KOPT-K1 (cell line): ENCODE results near the gene MAGED2.
"Not testable (repeated sequence)": the region's sequence is repeated elsewhere in the genome, so short reads cannot be mapped to it uniquely, and the experiment has no call there.

Source experiments
- H3K27ac ChIP-seq: fragments of 200-600 bp; sonication (generic); 2 replicates; pipeline ENCODE4 v1.5.1; 2016; ENCODE audit warnings: antibody characterized with exemption, mild to moderate bottlenecking, low read depth, low read length; ENCODE audit not compliant: poor library complexity, severe bottlenecking
- H3K36me3 ChIP-seq: fragments of 200-600 bp; sonication (generic); 2 replicates; pipeline ENCODE4 v1.5.1; 2017; ENCODE audit warnings: antibody characterized with exemption, mild to moderate bottlenecking, low read length, moderate library complexity; ENCODE audit not compliant: insufficient read depth
- H3K9me3 ChIP-seq: fragments of 200-600 bp; sonication (generic); 2 replicates; pipeline ENCODE4 v1.5.1; 2017; ENCODE audit warnings: antibody characterized with exemption, low read length, mild to moderate bottlenecking; ENCODE audit not compliant: insufficient read depth, poor library complexity, severe bottlenecking

Gene MAGED2

GRCh38 chrX:54807524-54808108, at the start of gene MAGED2:
MAGED2 (plus strand) TSS chrX:54807745; CDS start chrX:54809332, 1,587 bp downstream.
- no peaks in the 10 kb centered on the region for H3K9me3 ChIP-seq
- H3K36me3 ChIP-seq, result peaks cover 16% of the 10 kb centered on the region; the same call in 1 of the 2 replicates
- H3K27ac ChIP-seq, result peak within 1 kb of the TSS; percentile 60

- Histone ChIP-seq H3K9me3 (no peaks in the 10 kb centered on the region), H3K27ac (no peak overlapping the region), H3K36me3 (no peaks in the 10 kb centered on the region)
Observed at GRCh38 chrX:54758114-54759055, 49.2 kb upstream of the MAGED2 start.

GRCh38 chrX:54774391-54775094, 33.0 kb upstream of the MAGED2 start:
- H3K27ac ChIP-seq, H3K9me3 ChIP-seq, H3K36me3 ChIP-seq: not testable (repeated sequence)

- Histone ChIP-seq H3K9me3 (no peaks in the 10 kb centered on the region), H3K36me3 (no peaks in the 10 kb centered on the region)
Observed at GRCh38 chrX:54776061-54776460, 31.5 kb upstream of the MAGED2 start.

GRCh38 chrX:54776987-54777672, 30.4 kb upstream of the MAGED2 start:
- no peaks in the 10 kb centered on the region for H3K36me3 ChIP-seq
- H3K27ac ChIP-seq, result no peak overlapping the region
- H3K9me3 ChIP-seq, result no peaks in the 10 kb centered on the region

More at GRCh38 chrX:54776061-54776460, 31.5 kb upstream of the MAGED2 start:
- no peak overlapping the region for H3K27ac ChIP-seq

GRCh38 chrX:54785901-54786300, 21.6 kb upstream of the MAGED2 start:
- H3K36me3 ChIP-seq, result no peaks in the 10 kb centered on the region
- no peak overlapping the region for H3K27ac ChIP-seq
- no peaks in the 10 kb centered on the region for H3K9me3 ChIP-seq

GRCh38 chrX:54786967-54787366, 20.6 kb upstream of the MAGED2 start:
- no peak overlapping the region for H3K27ac ChIP-seq
- H3K36me3 ChIP-seq, result no peaks in the 10 kb centered on the region
- no peaks in the 10 kb centered on the region for H3K9me3 ChIP-seq

- H3K9me3 ChIP-seq, result no peaks in the 10 kb centered on the region
- no peak overlapping the region for H3K27ac ChIP-seq
- no peaks in the 10 kb centered on the region for H3K36me3 ChIP-seq
Observed at GRCh38 chrX:54788446-54788845, 19.1 kb upstream of the MAGED2 start.

GRCh38 chrX:54789405-54789804, 18.1 kb upstream of the MAGED2 start:
- not testable (repeated sequence) for H3K36me3 ChIP-seq, H3K27ac ChIP-seq, H3K9me3 ChIP-seq

- Histone ChIP-seq H3K9me3 (no peaks in the 10 kb centered on the region), H3K36me3 (no peaks in the 10 kb centered on the region), H3K27ac (no peak overlapping the region)
Observed at GRCh38 chrX:54794028-54794427, 13.5 kb upstream of the MAGED2 start.

GRCh38 chrX:54794795-54795194, 12.8 kb upstream of the MAGED2 start:
- Histone ChIP-seq H3K36me3 (no peaks in the 10 kb centered on the region), H3K27ac (no peak overlapping the region), H3K9me3 (no peaks in the 10 kb centered on the region)

- Histone ChIP-seq H3K9me3 (no peaks in the 10 kb centered on the region), H3K27ac (no peak within 1 kb of the TSS), H3K36me3 (no peaks in the 10 kb centered on the region)
Observed at GRCh38 chrX:54798137-54798536, 9.4 kb upstream of the MAGED2 start, which contains the start of gene ITIH6. ITIH6 (minus strand) TSS chrX:54798255; CDS start chrX:54798210, 45 bp downstream.

- H3K9me3 ChIP-seq, result no peaks in the 10 kb centered on the region
- H3K27ac ChIP-seq, result no peak overlapping the region
- no peaks in the 10 kb centered on the region for H3K36me3 ChIP-seq
Observed at GRCh38 chrX:54799046-54799445, 8.5 kb upstream of the MAGED2 start.

- Histone ChIP-seq H3K36me3 (peaks cover 16% of the 10 kb centered on the region; the same call in 1 of the 2 replicates), H3K27ac (peak overlapping the region; percentile 60), H3K9me3 (no peaks in the 10 kb centered on the region)
Observed at GRCh38 chrX:54808109-54808604, 612 bp downstream of the MAGED2 start.
